Nephron (organoid): Measurements from ENCODE around the gene RICTOR.
A peak's percentile ranks its signal among the peaks of the same experiment; 100 is the strongest.

Experiments used
- H3K27ac Mint-ChIP-seq, 3 experiments: 2 replicates each; pipeline ENCODE4 v1.8.0; 2020; ENCODE audit warnings: mixed read lengths in 3 of 3, mild to moderate bottlenecking in 2 of 3, moderate library complexity in 1 of 3
- H3K27me3 Mint-ChIP-seq: 2 replicates; pipeline ENCODE4 v1.8.0; 2021; ENCODE audit warnings: low read depth, mild to moderate bottlenecking, moderate library complexity, mixed read lengths
- H3K36me3 Mint-ChIP-seq: 2 replicates; pipeline ENCODE4 v1.8.0; 2020; ENCODE audit warnings: low read depth, mixed read lengths
- H3K4me1 Mint-ChIP-seq: 2 replicates; pipeline ENCODE4 v1.8.0; 2020; ENCODE audit warnings: mixed read lengths
- H3K4me3 Mint-ChIP-seq, 3 experiments: 2 replicates each; pipeline ENCODE4 v1.8.0; 2020; ENCODE audit warnings: mild to moderate bottlenecking in 3 of 3, mixed read lengths in 3 of 3, moderate library complexity in 2 of 3
- H3K9me3 Mint-ChIP-seq: 2 replicates; pipeline ENCODE4 v1.8.0; 2020; ENCODE audit warnings: mixed read lengths
- TF ChIP-seq, protein P1 (sequence below), 3 experiments: fragments of 200-600 bp; sonication (generic); IDR thresholded peaks; one replicate each; pipeline ENCODE4 v1.5.0; 2021; ENCODE audit warnings: antibody characterized with exemption in 3 of 3; ENCODE audit not compliant: unreplicated experiment in 3 of 3

RICTOR gene

GRCh38 chr5:39020458-39020857, 53.7 kb downstream of the RICTOR start:
- H3K9me3 Mint-ChIP-seq = peaks cover 3% of the 10 kb centered on the region
- peaks cover 27% of the 10 kb centered on the region for H3K4me1 Mint-ChIP-seq
- H3K27me3 Mint-ChIP-seq = no peaks in the 10 kb centered on the region
- peak overlapping the region in 1 of 3 experiments; percentile 64 for H3K27ac Mint-ChIP-seq
- H3K36me3 Mint-ChIP-seq = peaks cover 35% of the 10 kb centered on the region
- H3K4me3 Mint-ChIP-seq = no peak overlapping the region
- TF ChIP-seq, protein P1, sequence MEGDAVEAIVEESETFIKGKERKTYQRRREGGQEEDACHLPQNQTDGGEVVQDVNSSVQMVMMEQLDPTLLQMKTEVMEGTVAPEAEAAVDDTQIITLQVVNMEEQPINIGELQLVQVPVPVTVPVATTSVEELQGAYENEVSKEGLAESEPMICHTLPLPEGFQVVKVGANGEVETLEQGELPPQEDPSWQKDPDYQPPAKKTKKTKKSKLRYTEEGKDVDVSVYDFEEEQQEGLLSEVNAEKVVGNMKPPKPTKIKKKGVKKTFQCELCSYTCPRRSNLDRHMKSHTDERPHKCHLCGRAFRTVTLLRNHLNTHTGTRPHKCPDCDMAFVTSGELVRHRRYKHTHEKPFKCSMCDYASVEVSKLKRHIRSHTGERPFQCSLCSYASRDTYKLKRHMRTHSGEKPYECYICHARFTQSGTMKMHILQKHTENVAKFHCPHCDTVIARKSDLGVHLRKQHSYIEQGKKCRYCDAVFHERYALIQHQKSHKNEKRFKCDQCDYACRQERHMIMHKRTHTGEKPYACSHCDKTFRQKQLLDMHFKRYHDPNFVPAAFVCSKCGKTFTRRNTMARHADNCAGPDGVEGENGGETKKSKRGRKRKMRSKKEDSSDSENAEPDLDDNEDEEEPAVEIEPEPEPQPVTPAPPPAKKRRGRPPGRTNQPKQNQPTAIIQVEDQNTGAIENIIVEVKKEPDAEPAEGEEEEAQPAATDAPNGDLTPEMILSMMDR (IDR thresholded peaks at IDR 0.05; ENCODE audit: unreplicated experiment in 3 of 3) = no peak

DNA sequence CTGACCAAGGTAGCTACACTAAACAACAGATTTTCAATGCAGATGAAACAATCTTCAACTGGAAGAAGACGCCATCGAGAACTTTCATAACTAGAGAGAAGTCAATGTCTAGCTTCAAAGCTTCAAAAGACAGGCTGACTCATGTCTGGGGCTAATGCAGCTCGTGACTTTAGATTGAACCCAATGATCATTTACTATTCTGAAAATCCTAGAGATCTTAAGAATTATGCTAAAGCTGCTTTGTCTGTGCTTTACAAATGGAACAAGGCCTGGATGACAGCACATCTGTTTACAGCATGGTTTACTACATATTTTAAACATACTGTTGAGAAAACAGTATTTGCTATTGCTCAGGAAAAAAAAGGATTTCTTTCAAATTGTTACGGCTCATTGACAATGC, 54.9 kb downstream of the RICTOR start:
- Mint-ChIP-seq H3K27ac (no peak overlapping the region), H3K27me3 (no peaks in the 10 kb centered on the region), H3K4me1 (peaks cover 28% of the 10 kb centered on the region), H3K4me3 (no peak overlapping the region), H3K9me3 (no peaks in the 10 kb centered on the region), H3K36me3 (peaks cover 29% of the 10 kb centered on the region)
- TF ChIP-seq, protein P1 (IDR thresholded peaks at IDR 0.05; ENCODE audit: unreplicated experiment in 3 of 3) = no peak

DNA sequence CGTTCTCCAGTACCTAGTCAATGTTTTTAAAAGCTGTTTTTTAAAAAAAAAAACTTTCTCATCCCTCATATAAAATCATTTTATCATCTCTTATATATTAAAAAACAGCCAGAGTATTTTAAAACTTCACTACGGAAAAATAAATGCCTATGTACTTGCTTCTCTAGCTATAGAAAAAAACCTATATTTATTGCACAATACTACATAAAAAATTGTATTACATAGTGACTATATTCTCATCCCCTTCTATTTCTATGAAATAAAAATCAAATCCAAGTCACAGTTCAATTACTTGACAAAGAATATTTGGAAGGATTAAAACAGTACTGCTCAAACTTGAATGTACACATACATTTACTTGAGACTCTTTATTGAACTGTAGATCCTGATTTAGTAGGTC, 56.7 kb downstream of the RICTOR start:
- Mint-ChIP-seq H3K36me3 (peaks cover 36% of the 10 kb centered on the region), H3K27me3 (no peaks in the 10 kb centered on the region), H3K4me3 (no peak overlapping the region), H3K9me3 (no peaks in the 10 kb centered on the region), H3K27ac (no peak overlapping the region), H3K4me1 (peaks cover 21% of the 10 kb centered on the region)
- TF ChIP-seq, protein P1 (IDR thresholded peaks at IDR 0.05; ENCODE audit: unreplicated experiment in 3 of 3) = no peak

DNA sequence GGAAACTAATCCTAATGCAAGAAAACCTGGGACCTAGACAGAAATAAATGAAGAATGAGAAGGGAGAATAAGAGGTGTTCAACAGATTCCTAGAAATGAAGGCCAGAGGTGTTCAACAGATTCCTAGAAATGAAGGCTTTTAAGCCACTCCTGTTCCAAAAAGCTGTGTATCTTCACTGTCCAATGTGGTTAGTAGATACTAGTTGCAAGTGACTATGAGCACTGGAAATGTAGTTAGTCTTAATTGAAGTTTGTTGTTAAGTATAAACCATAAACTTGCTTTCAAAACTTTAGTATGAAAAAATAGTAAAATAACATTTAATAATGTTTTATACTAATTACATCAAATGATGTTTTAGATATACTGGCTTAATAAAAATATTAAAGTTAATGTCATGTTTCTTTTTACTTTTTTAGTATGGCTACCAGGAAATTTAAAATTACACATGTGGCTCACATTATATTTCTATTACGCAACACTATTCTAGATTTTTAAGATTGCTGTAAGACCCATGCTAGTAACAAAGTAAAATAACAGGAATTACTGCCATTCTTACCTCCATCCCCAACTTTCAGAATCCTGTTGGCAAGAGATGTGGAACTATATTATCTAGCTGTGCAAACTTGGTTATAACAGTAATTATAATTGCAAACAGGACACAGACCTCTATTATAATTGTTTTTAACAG, 57.5 kb downstream of the RICTOR start:
- H3K27me3 Mint-ChIP-seq = no peaks in the 10 kb centered on the region
- H3K27ac Mint-ChIP-seq = no peak overlapping the region
- H3K9me3 Mint-ChIP-seq = peaks cover 7% of the 10 kb centered on the region
- H3K4me3 Mint-ChIP-seq = no peak overlapping the region
- H3K4me1 Mint-ChIP-seq = peaks cover 16% of the 10 kb centered on the region
- TF ChIP-seq, protein P1 (IDR thresholded peaks at IDR 0.05; ENCODE audit: unreplicated experiment in 3 of 3) = no peak
- H3K36me3 Mint-ChIP-seq = peaks cover 44% of the 10 kb centered on the region

DNA sequence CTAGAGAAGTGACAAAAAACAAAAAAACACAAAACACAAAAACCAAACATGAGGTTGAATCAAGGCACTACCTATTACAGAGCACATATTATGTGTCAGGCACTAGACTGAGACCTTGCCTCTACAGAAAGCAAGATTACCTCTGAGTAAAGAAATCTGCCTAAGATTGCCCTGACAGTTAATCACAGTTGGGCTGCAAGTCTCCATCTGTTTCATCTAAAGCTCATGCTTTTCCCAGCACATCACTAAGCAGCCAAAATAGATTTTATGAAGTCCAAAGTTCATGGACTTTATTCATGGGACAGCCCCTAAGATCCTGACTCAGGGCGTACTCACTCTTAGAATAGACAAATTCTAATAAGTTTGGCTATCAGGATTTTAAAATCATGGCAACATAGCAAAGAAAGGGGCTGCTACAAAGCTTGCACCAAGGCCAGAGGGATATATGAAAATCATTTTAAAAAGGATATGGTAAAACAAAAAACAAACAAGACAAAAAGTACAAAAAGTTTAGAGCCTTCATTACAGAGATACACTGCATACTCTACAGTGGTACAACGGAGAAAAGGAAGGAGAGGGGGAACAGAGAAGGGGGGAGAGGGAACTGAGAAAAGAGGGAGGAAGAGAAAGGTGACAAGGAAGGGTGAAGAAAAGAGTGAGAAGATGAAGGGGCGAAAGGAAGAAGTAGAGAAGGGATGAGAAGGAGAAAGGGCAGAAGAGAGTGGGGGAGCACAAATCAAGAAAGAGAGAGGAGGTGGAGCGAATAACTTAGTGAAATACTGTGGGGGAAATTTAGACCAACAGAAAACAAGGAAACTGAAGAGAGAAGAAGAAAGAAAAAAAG, 58.2 kb downstream of the RICTOR start:
- H3K27ac Mint-ChIP-seq = peak overlapping the region; percentile 61 to 81 (median 69)
- peaks cover 48% of the 10 kb centered on the region for H3K36me3 Mint-ChIP-seq
- H3K4me1 Mint-ChIP-seq = peaks cover 9% of the 10 kb centered on the region
- H3K4me3 Mint-ChIP-seq = no peak overlapping the region
- no peaks in the 10 kb centered on the region for H3K27me3 Mint-ChIP-seq
- H3K9me3 Mint-ChIP-seq = peaks cover 12% of the 10 kb centered on the region
- TF ChIP-seq, protein P1 (IDR thresholded peaks at IDR 0.05; ENCODE audit: unreplicated experiment in 3 of 3) = no peak
